ENCODE results near the gene ADAMTSL3. TPM values are rescaled to one million over a fixed set of nuclear protein-coding genes. Genes with fewer than 3 reads are reported as not detected.

Gene ADAMTSL3
- total and polyA plus RNA-seq, 2 of the 8 experiments (the other 6 are each of a cell fraction or from before 2014, with no cell fraction given), result 0.35 to 1.4 TPM

- Histone ChIP-seq H3K23ac (ENCODE audit: insufficient read length) (no peak overlapping the region), H3K79me2 (ENCODE audit: control insufficient read depth in 1 of 2, insufficient read depth in 2 of 2, low read length in 2 of 2) (no peaks in the 10 kb centered on the region), H3K9me3 (ENCODE audit: insufficient read depth in 2 of 2, low read depth in 1 of 2, low read length in 1 of 2) (no peaks in the 10 kb centered on the region; a peak in 1 of 4 replicates), H3K4ac (replicated peaks; ENCODE audit: insufficient read length, low read depth, low read length) (no peak overlapping the region), H3K23me2 (ENCODE audit: low read depth, low read length) (no peaks in the 10 kb centered on the region), H2BK20ac (ENCODE audit: low read length) (no peak overlapping the region), H4K5ac (ENCODE audit: insufficient read length, low read depth, low read length) (no peak overlapping the region), H3K56ac (replicated peaks; ENCODE audit: insufficient read length, low read depth, low read length) (no peak overlapping the region), H4K20me1 (replicated peaks in 1 of 2; ENCODE audit: control insufficient read depth in 1 of 2, insufficient read depth in 2 of 2, low read length in 2 of 2) (no peaks in the 10 kb centered on the region), H2BK120ac (replicated peaks; ENCODE audit: low read depth, low read length) (no peak overlapping the region), H2BK12ac (ENCODE audit: low read depth, low read length) (no peak overlapping the region), H3K27ac (ENCODE audit: low read depth, low read length) (no peak overlapping the region), H4K8ac (ENCODE audit: extremely low read depth, insufficient read depth, low read length) (no peak overlapping the region), H3K36me3 (ENCODE audit: control insufficient read depth in 2 of 4, insufficient read depth in 4 of 4, low read length in 3 of 4) (no peaks in the 10 kb centered on the region), H3K4me1 (replicated peaks in 1 of 4; ENCODE audit: control insufficient read depth in 3 of 4, insufficient read depth in 4 of 4, low read length in 3 of 4) (0 out of 7 replicates have a peak, but pooled peaks cover 0 to 2% (median 0%) of the 10 kb centered on the region in 4 experiments), H2BK5ac (ENCODE audit: low read depth, low read length) (no peak overlapping the region), H2BK15ac (ENCODE audit: low read length) (no peak overlapping the region), H2AFZ (ENCODE audit: low read length) (no peak overlapping the region), H3K18ac (ENCODE audit: extremely low read depth, low read length) (no peak overlapping the region), H2AK5ac (ENCODE audit: low read depth, low read length) (no peak overlapping the region), H3K14ac (ENCODE audit: insufficient read length) (no peak overlapping the region), H4K91ac (replicated peaks; ENCODE audit: insufficient read length, low read length) (no peak overlapping the region), H3K4me3 (ENCODE audit: extremely low read depth in 1 of 4, insufficient read depth in 2 of 4, low read depth in 3 of 4, low read length in 4 of 4) (no peak overlapping the region), H3K9ac (replicated peaks in 1 of 4; ENCODE audit: extremely low read depth in 1 of 4, low read depth in 3 of 4, low read length in 3 of 4) (no peak overlapping the region), H3K79me1 (ENCODE audit: low read depth, low read length) (no peaks in the 10 kb centered on the region), H3K4me2 (ENCODE audit: insufficient read depth in 1 of 2, low read depth in 2 of 2, low read length in 2 of 2) (no peak overlapping the region), H3K27me3 (replicated peaks in 1 of 4; ENCODE audit: control insufficient read depth in 3 of 4, extremely low read depth in 1 of 4, insufficient read depth in 3 of 4, low read length in 3 of 4) (peaks cover 0 to 11% (median 6%) of the 10 kb centered on the region in 4 experiments; a peak in 4 of 7 replicates)
- ChIA-PET CTCF (ENCODE audit: partially characterized antibody) (interaction anchor here (1.0 kb wide), 1 partner anchor 23 kb away, joined by 4 read pairs; no protein-coding TSS in a partner anchor), POLR2A (ENCODE audit: partially characterized antibody) (no interaction called here)
- FAIRE-seq, result peak; percentile 32
- WGBS, 2 experiments (ENCODE audit: extremely low coverage in 1 of 2, insufficient coverage in 1 of 2, insufficient read length in 1 of 2, insufficient replicate concordance in 2 of 2, low coverage in 1 of 2, low lambda C conversion rate in 2 of 2, missing lambda C conversion rate in 1 of 2), result 68% methylated on average over 5 of the region's 5 CpGs; no CpG with 5 or more reads in 1 of the 2 experiments
- no peak for DNase-seq (ENCODE audit: low read depth in 1 of 2, low spot score in 2 of 2)
- TF ChIP-seq CEBPB (IDR thresholded peaks at IDR 0.05; ENCODE audit: low read depth, low read length), result peak; percentile 60; the same call in 1 of the 2 replicates
- TF ChIP-seq SAP30 (IDR thresholded peaks at IDR 0.05; ENCODE audit: insufficient read depth, insufficient replicate concordance, low read length), result no peak
Measured at GRCh38 chr15:84057714-84058331, 403.9 kb downstream of the ADAMTSL3 start.
